Measurements from ENCODE around the gene PARD6G.

GRCh38 chr18:80172056-80172455 is 75.3 kb downstream of the PARD6G start:
- TF ChIP-seq CTCF (IDR thresholded peaks at IDR 0.05): no peak
- no peak for TF ChIP-seq POLR2A (IDR thresholded peaks at IDR 0.05)
- no peak for TF ChIP-seq POLR2AphosphoS5 (IDR thresholded peaks at IDR 0.05)
